Gastroesophageal sphincter (tissue), 4 donors: ENCODE measurements around the gene NR6A1. TPM values are rescaled to one million over a fixed set of nuclear protein-coding genes. Genes with fewer than 3 reads are reported as not detected.

Experiments used
- ATAC-seq: fragments of 150-250 bp; one replicate; pipeline ENCODE4 v1.9.1; 2016; ENCODE audit warnings: mild to moderate bottlenecking, moderate library complexity
- H3K27ac ChIP-seq, 4 donors: fragments of 200-600 bp; sonication (generic) in 3 of 4; 1 replicate in 3 of 4; 2 replicates in 1 of 4; pipeline ENCODE4 v1.5.1; 2016 to 2019
- H3K27me3 ChIP-seq: fragments of 200-600 bp; sonication (generic); one replicate; pipeline ENCODE4 v1.5.1; 2019
- H3K36me3 ChIP-seq, 2 donors: fragments of 200-600 bp; sonication (generic); one replicate each; pipeline ENCODE4 v1.5.1; 2019; ENCODE audit warnings: control low read depth in 1 of 2
- H3K4me1 ChIP-seq, 3 donors: fragments of 200-600 bp; sonication (generic); 1 replicate in 2 of 3; 2 replicates in 1 of 3; pipeline ENCODE4 v1.5.1; 2016 to 2019; ENCODE audit warnings: control low read depth in 2 of 3
- H3K4me3 ChIP-seq, 2 donors: fragments of 200-600 bp; sonication (generic); one replicate each; pipeline ENCODE4 v1.5.1; 2019; ENCODE audit warnings: mild to moderate bottlenecking in 1 of 2, moderate library complexity in 1 of 2
- H3K9me3 ChIP-seq, 3 donors: fragments of 200-600 bp; sonication (generic); one replicate each; pipeline ENCODE4 v1.5.1; 2017 to 2019; ENCODE audit warnings: control low read depth in 2 of 3
- EP300 ChIP-seq: sonication (generic); formaldehyde crosslinking; IDR thresholded peaks from one replicate; pipeline ENCODE4 v1.6.1; 2017; ENCODE audit warnings: antibody characterized with exemption, mild to moderate bottlenecking
- POLR2A ChIP-seq, 2 donors: fragments of 450-650 bp; IDR thresholded peaks; one replicate each; pipeline ENCODE4 v1.6.1; 2017; ENCODE audit warnings: antibody characterized with exemption in 2 of 2, mild to moderate bottlenecking in 2 of 2, moderate library complexity in 1 of 2
- POLR2AphosphoS5 ChIP-seq: sonication (generic); formaldehyde crosslinking; IDR thresholded peaks from one replicate; pipeline ENCODE4 v1.6.1; 2017; ENCODE audit warnings: antibody characterized with exemption
- WGBS, 2 donors: methylation state at CpG; one replicate each; pipeline ENCODE4 v1.1.5; 2018; ENCODE audit warnings: low coverage in 1 of 2; 5-methylcytosine and 5-hydroxymethylcytosine counted together
- total RNA-seq, 4 donors: library from RNA; depleted of rRNA; stranded (reverse); fragments of >200 nt; gene quantifications; one replicate each; pipeline ENCODE4 v1.1.0, GENCODE V29; 2016
- TF ChIP-seq, protein P1 (sequence below), 4 experiments: fragments of 200-600 bp in 2 of 4; fragments of 450-650 bp in 2 of 4; sonication (generic) in 1 of 4; IDR thresholded peaks; one replicate each; pipeline ENCODE4 v1.5.1; 2017 to 2019; ENCODE audit warnings: antibody characterized with exemption in 4 of 4, mild to moderate bottlenecking in 2 of 4, moderate library complexity in 2 of 4

Gene NR6A1
- total RNA-seq, 4 donors from 2014 or later: 0.16 to 4.4 (median 0.62) TPM

GRCh38 chr9:124477211-124477647 is 293.9 kb downstream of the NR6A1 start:
- no peaks in the 10 kb centered on the region for H3K9me3 ChIP-seq
- peaks cover 82% of the 10 kb centered on the region for H3K27me3 ChIP-seq
- H3K4me1 ChIP-seq: peaks cover 0 to 14% (median 6%) of the 10 kb centered on the region in 3 donors
- H3K4me3 ChIP-seq: peak overlapping the region in 1 of 2 donors; percentile 36
- TF ChIP-seq EP300 (no peak), POLR2AphosphoS5 (no peak), POLR2A (IDR thresholded peaks at IDR 0.05) (no peak)
- TF ChIP-seq, protein P1, sequence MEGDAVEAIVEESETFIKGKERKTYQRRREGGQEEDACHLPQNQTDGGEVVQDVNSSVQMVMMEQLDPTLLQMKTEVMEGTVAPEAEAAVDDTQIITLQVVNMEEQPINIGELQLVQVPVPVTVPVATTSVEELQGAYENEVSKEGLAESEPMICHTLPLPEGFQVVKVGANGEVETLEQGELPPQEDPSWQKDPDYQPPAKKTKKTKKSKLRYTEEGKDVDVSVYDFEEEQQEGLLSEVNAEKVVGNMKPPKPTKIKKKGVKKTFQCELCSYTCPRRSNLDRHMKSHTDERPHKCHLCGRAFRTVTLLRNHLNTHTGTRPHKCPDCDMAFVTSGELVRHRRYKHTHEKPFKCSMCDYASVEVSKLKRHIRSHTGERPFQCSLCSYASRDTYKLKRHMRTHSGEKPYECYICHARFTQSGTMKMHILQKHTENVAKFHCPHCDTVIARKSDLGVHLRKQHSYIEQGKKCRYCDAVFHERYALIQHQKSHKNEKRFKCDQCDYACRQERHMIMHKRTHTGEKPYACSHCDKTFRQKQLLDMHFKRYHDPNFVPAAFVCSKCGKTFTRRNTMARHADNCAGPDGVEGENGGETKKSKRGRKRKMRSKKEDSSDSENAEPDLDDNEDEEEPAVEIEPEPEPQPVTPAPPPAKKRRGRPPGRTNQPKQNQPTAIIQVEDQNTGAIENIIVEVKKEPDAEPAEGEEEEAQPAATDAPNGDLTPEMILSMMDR (IDR thresholded peaks at IDR 0.05): no peak
- no peak overlapping the region for H3K27ac ChIP-seq
- no peak for ATAC-seq
- no CpG with 5 or more reads among the region's 19 CpGs for WGBS, 2 donors
- H3K36me3 ChIP-seq: no peaks in the 10 kb centered on the region

DNA sequence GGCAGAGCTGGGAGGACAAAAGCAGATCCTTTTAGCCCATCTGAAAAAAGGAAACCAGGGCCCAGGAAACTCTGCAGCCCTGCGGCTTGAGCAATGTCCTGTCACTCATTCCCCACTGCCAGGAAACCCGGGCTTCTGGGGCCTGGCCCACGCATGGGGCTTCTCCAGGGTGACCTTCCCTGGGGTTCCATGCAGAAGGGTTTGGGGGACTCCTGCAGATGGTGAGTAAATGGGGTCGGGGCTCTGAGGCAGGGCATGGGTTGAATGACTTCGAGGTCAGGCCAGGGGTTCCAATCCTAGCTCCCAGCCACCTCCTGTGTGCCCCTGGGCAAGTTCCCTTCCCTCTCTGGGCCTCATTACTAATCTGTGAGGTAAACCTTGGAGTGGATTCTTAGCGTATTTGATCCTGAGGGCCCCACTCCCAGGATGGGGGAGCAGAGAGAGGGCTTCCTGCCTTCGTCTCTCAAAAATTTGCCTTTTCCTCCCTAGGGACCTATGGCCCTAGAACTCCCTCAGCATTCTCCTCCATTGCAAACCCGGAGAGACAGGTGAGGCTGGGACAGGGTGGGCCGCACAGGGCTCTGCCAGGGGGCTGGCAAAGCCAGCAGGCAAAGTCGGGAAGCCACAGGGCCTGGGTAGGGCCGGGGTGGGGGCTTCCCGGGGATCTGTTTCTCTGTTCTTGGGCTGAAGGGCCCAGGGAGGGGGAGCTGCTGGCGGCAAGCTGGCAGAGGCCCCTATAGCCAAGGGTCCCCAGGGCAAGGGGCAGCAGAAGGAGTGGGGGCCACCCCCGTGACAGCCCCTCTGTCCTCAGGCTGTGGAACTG is 295.0 kb downstream of the NR6A1 start:
- 88% methylated on average over 3 of the region's 14 CpGs; no CpG with 5 or more reads in 1 of the 2 donors for WGBS, 2 donors
- H3K36me3 ChIP-seq: no peaks in the 10 kb centered on the region
- H3K27me3 ChIP-seq: peaks cover 80% of the 10 kb centered on the region
- peaks cover 0 to 14% (median 6%) of the 10 kb centered on the region in 3 donors for H3K4me1 ChIP-seq
- H3K27ac ChIP-seq: no peak overlapping the region
- ATAC-seq: no peak
- H3K9me3 ChIP-seq: no peaks in the 10 kb centered on the region
- no peak overlapping the region for H3K4me3 ChIP-seq
- no peak for TF ChIP-seq POLR2AphosphoS5
- no peak for TF ChIP-seq POLR2A (IDR thresholded peaks at IDR 0.05)
- TF ChIP-seq EP300: no peak
- TF ChIP-seq, protein P1 (IDR thresholded peaks at IDR 0.05): no peak

- Histone ChIP-seq H3K27ac (no peak overlapping the region), H3K27me3 (peaks cover 80% of the 10 kb centered on the region), H3K9me3 (no peaks in the 10 kb centered on the region), H3K4me3 (no peak overlapping the region), H3K4me1 (peaks cover 0 to 14% (median 6%) of the 10 kb centered on the region in 3 donors), H3K36me3 (no peaks in the 10 kb centered on the region)
- no peak for ATAC-seq
- TF ChIP-seq EP300: no peak
- TF ChIP-seq, protein P1 (IDR thresholded peaks at IDR 0.05): no peak
- TF ChIP-seq POLR2AphosphoS5: no peak
- TF ChIP-seq POLR2A (IDR thresholded peaks at IDR 0.05): no peak
- WGBS, 2 donors: no CpG with 5 or more reads among the region's 21 CpGs
Observed at GRCh38 chr9:124475158-124475867, 295.8 kb downstream of the NR6A1 start.

GRCh38 chr9:124474151-124474550 is 297.0 kb downstream of the NR6A1 start:
- no peak overlapping the region for H3K27ac ChIP-seq
- H3K4me1 ChIP-seq: peaks cover 0 to 14% (median 6%) of the 10 kb centered on the region in 3 donors
- H3K27me3 ChIP-seq: peaks cover 80% of the 10 kb centered on the region
- TF ChIP-seq EP300 (no peak), POLR2A (IDR thresholded peaks at IDR 0.05) (no peak), POLR2AphosphoS5 (no peak)
- TF ChIP-seq, protein P1 (IDR thresholded peaks at IDR 0.05): no peak
- no peak for ATAC-seq
- H3K9me3 ChIP-seq: no peaks in the 10 kb centered on the region
- WGBS, 2 donors: 81 to 92% methylated on average over 2 to 4 of the region's 4 CpGs
- H3K4me3 ChIP-seq: no peak overlapping the region
- H3K36me3 ChIP-seq: no peaks in the 10 kb centered on the region
